GM19438 (cell line): Measurements from ENCODE around the gene BLACAT1.
"Not testable (repeated sequence)": the region's sequence is repeated elsewhere in the genome, so short reads cannot be mapped to it uniquely, and the experiment has no call there.

ENCODE experiments used
- ATAC-seq: cut with Tn5 transposase; IDR thresholded peaks from one replicate; pipeline ENCODE4 v1.9.1; 2021; ENCODE audit warnings: low read depth; ENCODE audit not compliant: unreplicated experiment

BLACAT1 gene

DNA sequence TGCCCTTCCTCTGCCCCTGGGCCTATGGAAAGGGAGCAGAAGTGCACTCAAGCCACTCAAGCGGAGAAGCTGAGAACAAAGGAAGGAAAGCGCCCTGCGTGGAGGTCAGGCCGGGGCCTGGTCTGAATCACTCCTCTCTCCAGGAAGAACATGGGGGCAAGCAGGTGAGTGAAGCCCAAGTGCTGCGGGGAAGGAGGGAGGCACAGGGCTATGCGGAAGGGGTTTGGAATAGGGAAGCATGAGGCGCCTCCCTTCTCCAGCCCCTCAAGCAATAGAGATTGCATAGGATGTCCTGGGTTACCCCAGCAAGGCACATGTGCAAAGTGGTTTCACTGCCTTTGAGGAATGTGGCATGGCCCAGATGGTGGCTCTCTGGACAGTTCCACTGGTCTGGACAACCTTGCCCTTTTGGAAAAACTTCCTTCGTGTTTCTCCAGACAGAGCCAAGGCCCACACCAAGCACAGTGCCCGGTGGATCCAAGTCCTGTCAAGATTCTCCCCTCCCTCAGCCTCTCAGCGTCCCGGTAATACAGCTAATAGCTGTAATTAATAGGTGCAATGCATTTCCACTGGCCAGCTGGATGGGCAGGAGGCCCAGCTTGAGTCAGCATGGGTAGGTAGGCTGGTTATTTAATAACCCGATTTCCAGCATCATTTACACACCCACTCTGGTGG, 13.7 kb downstream of the BLACAT1 start:
- no peak for ATAC-seq

DNA sequence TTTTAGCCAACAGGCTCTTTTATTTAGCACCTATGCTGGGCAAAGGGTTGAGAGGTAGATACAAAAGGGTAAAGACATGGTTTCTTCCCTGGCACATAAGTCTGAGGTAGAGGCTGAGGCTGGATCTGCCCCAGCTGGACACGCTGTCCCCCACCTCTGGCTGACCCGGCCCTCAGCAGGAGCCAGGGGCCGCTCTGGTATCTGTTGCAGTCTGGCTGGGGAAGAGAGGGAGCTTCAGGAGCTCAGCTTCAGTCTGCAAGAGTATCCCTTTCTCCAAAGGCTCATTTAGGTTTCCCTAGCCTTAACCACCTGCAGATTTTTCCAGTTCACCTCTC, 14.2 kb downstream of the BLACAT1 start:
- no peak for ATAC-seq

DNA sequence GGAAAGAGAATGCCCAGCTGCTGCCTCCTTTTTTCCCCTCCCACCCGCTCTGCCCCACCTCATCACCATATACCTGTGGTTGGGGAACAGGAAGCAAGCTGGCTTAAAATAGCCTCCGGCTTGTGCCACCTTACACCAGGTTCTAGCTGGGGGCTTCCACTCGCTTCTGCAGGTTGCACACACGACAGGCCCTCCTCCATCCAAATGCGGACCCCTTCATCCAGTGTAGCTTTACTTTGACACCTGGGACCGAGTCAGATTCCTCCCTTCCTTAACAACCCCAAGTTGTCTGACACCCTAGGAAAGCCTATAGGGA, 14.6 kb downstream of the BLACAT1 start:
- no peak for ATAC-seq

DNA sequence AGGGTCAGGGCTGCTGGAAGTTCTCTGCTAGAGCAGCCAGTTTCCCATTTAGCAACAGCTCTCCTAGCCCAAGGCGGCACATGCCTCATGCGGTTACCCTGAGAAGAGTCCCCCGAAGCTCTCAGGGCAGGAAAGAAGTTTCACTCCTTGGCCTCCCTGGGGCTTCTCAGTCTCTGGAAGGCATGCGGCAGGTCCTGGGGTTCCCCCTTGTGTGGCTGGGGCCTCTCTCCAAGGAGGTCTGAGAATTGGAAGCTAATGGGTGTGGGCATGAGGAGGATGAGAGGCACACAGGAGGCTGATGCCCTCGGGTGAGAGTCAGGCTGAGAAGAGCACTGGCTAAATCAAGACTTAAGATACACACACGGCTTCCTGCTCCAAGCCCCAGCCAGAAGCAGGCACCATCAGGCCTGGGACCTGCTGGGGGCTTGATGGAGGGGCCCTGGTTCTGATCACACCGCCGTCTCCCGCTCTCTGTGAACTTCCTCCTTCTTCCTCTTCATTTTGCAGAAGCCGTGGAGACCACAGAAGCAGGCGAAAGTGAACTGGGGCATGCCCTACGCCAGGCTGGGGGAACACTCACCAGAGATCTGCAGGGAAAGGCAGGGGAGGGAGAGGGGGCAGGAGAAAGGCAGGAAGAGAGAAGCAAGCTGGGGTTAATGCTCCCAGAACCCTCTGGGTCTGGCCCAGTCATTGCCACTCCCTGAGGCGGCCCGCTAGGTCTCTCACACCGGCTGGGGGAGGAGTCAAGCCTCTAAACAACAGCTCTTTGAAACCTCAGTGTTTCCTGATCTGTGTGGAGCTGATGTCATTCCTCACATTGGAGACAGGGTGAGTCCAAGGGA, 15.1 kb downstream of the BLACAT1 start:
- peak; percentile 74 for ATAC-seq

DNA sequence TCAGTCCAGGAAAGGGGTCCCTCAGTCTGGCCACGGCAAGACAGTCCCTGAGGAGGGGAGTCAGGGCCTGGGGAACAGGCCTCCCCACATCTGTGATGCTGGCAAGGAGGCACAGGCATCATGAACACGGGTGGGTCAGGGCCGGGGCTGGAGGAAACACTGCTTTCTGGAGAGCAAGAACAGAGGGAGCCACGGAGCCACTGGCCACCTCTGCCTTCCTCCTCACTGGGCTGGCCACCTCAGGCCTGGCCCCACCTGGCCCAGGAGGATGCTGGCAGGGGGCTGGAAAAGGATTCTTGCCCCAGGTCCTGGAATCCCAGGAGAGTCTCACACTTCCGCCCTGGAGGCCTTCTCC, 15.7 kb downstream of the BLACAT1 start:
- ATAC-seq, result no peak

DNA sequence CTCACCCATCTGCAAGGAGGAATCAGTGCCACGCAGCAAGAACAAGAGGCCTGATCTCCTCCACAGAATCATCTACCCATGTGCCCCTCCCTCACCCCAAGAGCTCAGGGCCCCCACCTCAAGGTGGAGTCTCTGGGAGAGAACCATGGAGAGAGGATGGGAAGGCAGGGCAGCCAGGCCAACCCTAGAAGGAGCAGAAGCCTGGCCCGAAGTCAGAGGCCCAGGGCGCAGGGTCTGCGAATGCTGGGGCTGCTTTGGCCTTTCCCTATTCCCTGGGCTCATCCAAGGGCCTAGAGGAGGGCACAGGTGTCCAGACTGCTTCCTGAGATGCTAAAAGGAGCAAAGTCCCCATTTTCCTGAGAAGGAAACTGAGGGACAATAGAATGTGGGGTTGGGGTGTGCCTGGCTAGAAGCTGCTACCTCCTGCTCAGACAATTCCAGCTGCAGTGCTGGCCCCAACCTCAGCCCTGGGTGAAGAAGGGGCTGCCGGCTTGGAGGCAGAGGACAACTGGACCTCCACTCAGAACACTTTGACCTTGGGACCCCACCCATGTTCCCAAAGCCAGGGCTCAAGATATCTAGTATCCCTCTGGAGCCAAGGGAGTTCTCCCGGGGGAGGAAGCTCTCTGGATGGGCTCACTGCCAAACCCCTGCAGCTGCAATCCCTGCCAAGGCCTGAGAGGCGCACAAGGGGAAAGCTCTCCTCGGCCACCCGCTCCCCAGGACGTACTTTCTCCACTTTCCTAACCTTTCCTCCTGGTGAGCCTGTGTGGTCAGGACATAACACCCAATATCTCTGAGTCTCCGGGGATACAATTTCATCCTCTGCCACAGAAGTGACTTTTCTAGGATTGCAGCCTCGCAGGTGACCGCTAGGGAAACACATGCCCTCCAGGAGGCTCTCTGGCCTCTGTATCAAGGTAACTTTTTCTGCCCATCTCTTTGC, 17.4 kb downstream of the BLACAT1 start:
- ATAC-seq, result no peak

DNA sequence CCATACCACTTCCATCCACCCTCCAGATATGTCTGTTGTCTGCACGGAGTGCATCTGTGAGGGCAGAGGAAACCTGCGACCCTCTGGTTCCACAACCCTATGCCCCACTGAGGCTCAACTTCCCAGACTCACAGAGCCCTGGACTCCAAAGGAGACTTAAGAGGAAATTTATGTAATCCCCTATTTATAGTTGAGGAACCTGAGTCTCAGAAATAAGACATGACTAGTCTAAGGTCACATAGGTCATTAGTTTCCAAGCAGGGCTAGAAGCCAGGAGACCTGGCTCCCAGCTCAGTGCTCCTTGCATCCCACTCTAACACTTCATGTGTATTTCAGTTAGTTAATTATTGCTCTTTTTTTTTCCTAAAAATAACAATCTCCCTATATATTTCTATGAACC, 18.3 kb downstream of the BLACAT1 start:
- no peak for ATAC-seq

DNA sequence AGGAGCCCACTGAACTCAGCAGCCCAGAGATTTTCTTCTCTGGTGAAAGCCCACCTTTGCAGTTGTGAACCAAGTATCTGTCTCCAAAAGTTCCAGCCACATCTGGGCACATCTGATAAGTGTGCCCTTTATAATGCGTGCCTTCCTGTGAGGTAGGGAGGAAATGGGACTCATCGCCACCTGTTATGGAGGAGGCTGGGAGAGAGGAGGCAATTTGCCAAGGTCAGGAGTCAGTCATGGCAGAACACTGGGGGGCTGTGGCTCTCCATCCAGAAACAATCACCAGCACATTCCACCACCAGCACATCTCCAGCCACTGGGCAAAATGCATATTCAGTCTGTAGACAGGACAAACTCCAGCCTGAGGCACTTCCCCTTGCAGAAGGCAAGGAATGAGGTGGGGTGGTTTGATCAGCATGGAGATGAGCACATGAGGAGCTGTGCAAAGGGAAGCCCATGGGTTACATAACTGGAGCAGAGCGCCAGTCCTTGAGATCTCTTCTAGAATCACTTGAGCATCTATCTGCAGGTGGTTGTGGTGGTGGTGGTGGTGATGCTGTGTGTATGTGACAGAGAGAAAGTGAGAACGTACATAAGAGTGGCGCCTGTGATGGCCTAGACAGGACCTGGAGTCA, 19.0 kb downstream of the BLACAT1 start:
- no peak for ATAC-seq

DNA sequence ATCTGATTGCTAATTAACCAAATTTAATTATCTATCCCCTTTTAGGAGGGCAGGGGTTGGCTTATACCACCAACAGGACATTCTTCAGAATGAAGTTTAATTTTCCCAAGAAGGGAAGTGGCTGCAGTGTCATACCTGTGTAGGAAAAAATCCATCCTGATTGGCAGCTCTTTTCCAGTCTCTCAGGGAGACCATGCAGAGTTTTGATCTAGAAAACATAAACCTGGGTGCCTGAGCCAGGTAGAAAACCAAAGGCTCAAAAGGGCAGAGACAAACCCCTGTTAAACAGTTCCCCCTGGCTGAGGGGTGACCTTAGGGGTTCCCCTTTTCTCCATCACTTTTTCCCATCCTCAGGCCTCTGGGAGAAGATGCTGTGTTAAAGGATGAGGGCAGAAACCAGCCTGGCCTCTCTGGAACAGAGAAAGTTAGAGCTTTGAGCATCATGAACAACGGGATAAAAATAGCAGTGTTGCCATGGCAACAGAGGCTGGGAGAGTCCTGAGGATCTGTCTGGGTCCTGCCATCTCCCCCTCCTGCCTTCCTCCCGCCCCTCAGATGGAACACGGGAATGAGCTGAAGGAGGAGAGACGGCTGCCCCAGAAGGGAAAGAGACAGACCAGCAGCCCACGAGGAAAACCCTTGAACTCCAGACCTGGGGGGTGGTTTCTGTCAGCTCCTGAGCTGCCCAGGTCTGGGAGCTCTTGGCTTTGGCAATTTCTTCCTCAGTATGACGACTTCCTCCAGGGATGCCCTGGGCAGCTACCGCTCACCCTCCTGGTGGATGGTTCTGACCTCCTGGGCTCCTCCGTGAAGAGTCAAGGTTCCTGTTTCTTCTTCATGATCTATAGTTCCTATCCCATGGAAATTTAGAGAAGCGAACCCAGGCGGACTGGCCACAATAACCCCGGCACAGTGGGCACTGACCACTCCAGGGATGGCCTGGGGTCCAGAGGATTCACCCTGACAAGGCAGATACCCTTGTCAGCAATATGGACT, 20.0 kb downstream of the BLACAT1 start:
- no peak for ATAC-seq

DNA sequence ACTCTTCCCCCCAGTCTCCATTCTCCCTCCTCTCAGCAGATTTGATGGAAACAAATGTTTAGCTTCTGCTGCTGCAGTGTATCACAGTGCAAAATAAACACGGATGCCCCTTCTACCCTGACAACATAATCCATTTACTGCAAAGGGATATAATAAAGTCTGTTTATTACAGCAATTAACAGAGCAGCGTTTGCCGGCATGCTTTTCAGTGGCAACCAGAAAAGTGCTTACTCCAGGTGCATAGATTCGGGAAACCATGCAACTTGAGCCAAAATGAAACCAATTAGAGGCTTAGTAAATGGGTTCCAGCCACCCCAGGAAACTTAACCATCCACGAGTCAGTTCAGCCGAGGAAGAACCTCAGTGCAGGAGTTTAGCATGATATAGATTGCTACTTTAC, 21.1 kb downstream of the BLACAT1 start:
- no peak for ATAC-seq

DNA sequence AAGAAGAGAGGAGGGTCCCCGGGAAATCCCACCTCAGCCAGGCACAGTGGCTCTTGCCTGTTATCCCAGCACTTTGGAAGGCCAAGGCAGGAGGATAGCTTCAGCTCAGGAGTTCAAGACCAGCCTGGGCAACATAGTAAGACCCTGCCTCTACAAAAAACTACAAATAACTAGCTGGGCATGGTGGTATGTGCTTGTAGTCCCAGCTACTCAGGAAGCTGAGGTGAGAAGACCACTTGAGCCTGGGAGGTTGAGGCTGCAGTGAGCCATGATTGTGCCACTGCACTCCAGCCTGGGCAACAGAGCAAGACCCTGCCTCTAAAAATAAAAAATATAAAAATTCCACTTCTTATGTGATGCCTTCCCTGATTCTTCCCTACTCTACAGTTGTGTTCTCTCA, 23.2 kb downstream of the BLACAT1 start:
- ATAC-seq, result not testable (repeated sequence)

DNA sequence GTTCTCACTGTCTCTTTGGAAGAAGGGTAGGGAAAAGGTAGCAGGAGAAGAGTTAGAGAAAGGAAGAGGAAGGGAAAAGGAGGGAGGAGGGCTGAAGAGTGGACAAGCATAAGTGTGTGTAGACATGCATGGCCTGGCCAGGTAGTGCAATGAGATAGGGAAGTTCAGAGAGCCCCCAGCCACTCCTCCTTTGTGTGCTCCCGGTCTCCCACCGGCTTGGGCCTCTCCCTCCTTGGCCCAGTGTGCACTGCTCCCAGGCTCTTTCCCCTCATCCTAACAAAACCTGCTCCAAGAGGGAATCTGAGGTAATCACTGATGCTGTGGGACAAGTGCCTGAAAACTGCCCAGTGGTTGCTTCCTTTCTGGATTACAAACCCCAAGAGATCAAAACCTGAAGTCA, 23.7 kb downstream of the BLACAT1 start:
- ATAC-seq, result no peak

DNA sequence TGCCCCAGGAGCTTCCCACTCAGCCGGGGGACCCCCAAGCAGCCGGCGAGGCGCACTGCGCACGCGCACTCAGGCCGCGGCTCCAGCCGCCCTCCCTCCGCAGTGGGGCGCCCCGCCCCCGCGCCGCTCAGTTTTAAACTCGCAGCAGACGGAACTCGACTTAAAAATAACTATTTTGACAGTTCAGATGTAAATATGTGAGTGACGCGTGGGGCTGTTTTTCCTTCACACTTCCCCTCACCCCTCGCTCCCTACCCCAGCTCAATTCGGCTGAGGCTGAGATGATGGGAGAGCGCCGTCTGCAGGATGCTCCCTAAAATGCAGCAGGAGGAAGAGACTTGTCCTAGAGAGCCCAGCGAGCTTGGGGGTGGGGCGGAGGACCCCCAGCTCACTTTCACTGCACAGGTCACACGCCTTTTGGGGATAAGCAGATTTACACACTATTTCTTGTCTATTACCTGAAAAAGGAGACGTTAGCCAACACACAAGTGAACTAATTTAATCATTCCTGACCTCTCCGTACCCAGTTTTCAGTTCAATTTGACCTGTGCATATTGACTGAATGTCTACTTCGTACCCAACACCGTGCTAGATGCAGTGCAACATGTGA, 25.0 kb downstream of the BLACAT1 start:
- no peak for ATAC-seq

DNA sequence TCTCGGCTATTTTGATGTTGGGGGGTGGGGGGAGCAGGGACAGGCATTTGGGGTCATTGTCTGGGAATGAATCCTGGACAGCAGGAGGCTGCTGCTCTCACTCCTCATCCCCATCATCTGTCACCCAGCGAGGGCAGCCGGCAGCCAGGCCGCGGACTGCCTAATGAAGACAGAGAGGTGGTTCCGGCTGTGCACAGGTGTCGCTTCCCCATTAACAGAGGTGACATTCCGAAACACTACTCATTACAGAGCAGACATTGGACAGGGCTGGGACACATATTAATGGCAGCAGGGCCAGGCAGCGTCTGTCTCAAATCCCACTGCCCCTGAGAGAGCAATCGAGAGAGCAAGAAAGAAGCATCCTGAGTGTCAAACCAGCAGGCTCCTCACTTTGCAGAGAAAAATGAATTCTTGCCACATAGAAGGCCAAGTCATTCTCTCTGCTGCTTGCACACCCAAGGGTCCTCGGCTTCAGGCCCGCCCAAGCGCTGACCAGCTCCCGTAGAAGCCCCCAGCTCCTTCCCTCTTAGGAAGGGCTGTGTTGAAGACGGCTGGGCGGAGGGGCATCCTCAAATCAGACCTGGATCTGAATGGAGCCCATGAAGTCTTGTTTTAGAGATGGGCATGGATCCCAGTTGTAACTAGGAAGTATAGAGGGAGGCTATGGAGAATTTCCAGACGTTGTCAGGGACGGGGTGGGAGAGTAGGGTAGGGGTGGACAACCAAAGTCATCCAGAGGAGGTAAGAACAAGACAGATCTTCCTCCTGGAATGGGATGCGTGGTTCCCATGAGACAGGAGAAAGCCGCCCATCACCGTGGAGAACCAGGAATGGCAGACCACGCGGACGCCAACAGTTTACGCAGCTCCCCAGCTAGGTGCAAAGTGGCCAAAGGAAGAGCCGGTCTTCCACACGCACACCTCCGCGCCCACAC, 25.8 kb downstream of the BLACAT1 start:
- no peak for ATAC-seq

DNA sequence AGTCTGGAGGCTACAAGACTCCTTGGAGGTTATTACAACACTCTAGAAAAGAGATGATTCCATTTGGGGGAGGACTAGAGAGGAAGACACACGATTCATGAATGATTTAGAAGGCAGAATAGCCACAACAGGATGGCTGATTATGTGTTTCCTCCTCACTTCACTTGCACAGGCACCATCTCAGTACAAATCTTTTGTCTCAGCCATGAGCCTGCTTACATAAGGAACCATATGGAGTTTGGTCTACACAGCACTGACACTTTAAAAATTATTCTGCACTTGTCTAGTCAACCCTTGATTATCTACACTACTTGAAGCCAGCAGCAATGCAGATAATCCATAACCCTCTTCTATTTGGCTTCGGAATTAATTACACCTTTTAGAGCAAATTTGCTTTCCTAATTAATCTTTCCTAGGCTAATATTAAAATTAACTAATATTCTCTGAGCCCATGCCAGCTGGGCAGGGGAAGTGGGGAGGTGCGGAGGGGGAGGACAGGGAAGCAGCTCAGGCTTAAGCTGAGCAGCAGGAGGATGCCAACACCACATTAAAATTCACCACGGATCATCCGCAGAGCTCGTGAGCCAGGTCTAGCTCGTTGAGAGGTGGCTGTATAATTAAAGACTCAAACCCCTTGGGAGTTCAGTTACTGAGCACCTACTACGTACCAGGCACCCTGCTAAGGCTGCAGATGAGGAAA, 30.8 kb downstream of the BLACAT1 start:
- no peak for ATAC-seq

DNA sequence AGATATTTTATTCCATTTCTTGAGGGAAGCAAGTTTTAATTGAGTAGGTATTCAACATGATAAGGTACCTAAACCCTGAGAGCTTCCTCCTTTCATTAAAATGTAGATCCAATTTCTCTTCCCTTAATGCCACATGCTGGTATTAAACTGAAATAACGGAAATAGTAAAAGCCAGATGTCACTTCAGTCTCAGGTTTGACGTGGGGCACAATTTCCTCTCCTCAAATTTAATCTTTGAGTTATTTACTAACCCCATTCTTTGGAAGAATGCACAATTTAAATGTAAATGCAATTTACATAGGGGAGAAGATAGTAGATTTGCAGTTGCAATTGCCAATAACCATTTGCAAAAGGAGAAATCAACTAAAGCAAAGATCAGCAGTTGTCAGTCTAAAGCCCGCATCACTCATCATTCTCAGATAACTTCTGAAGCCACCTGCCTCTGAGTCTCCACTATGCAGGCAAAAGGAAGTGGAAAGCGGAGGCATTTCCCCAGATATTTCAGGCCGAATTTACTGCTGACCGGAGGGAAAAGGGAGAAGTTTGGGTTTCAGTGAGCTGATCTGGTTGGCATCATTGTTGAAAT, 31.9 kb downstream of the BLACAT1 start:
- no peak for ATAC-seq

DNA sequence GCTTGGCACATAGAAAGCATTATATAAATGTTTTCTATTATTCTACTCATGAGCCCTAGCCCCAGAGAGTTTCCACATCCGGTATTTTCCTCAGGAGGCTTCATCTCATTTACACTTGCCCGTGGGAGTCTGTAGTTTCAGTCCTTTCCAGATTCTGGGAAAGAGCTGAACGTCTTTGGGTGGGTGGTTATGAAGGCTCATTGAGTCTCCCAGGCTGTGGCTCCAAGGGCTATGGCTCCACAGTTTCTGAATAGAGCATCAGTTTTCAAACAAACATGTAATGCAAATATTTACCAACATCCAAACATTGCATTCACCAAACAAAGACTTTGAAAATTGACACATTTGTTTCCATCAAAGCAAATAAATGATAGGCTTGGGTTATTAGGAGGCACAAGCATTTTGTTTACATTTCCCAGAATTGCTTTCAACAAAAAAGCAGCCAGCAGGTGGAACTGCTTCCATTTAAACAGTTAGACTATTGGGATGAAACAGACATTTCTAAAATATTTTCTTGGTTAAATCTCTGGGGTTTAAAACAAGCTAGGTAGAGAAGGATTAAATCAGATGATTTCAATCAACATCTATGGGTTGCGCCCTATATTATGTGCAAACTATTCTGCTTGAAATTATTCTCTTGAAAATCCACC, 32.7 kb downstream of the BLACAT1 start:
- no peak for ATAC-seq
